ENCODE results near the gene ESYT2.

ESYT2 gene

GRCh38 chr7:158685693-158686092, 143.6 kb downstream of the ESYT2 start:
- Histone ChIP-seq H3K27ac (no peak overlapping the region), H3K9me3 (no peaks in the 10 kb centered on the region), H3K4me3 (ENCODE audit: low read depth in 1 of 2, low read length in 1 of 2) (no peak overlapping the region), H3K27me3 (no peaks in the 10 kb centered on the region), H3K4me1 (ENCODE audit: control insufficient read depth in 1 of 2, insufficient read depth in 1 of 2, low read depth in 1 of 2, low read length in 1 of 2) (no peaks in the 10 kb centered on the region), H3K36me3 (peaks cover 82% of the 10 kb centered on the region)
- TF ChIP-seq CTCF (IDR thresholded peaks at IDR 0.05) = no peak

- no peaks in the 10 kb centered on the region for H3K9me3 ChIP-seq
- no peak for TF ChIP-seq CTCF (IDR thresholded peaks at IDR 0.05)
- no peaks in the 10 kb centered on the region for H3K4me1 ChIP-seq (ENCODE audit: control insufficient read depth in 1 of 2, insufficient read depth in 1 of 2, low read depth in 1 of 2, low read length in 1 of 2)
- no peak overlapping the region for H3K27ac ChIP-seq
- H3K36me3 ChIP-seq = peaks cover 85% of the 10 kb centered on the region
- no peaks in the 10 kb centered on the region for H3K27me3 ChIP-seq
- no peak overlapping the region for H3K4me3 ChIP-seq (ENCODE audit: low read depth in 1 of 2, low read length in 1 of 2)
These were observed 145.0 kb downstream of the ESYT2 start for GRCh38 chr7:158684329-158684728.

- Histone ChIP-seq H3K36me3 (peaks cover 83% of the 10 kb centered on the region), H3K27ac (no peak overlapping the region), H3K4me1 (ENCODE audit: control insufficient read depth in 1 of 2, insufficient read depth in 1 of 2, low read depth in 1 of 2, low read length in 1 of 2) (no peaks in the 10 kb centered on the region), H3K4me3 (ENCODE audit: low read depth in 1 of 2, low read length in 1 of 2) (no peak overlapping the region), H3K27me3 (no peaks in the 10 kb centered on the region), H3K9me3 (no peaks in the 10 kb centered on the region)
- TF ChIP-seq CTCF (IDR thresholded peaks at IDR 0.05) = no peak
These were observed 145.8 kb downstream of the ESYT2 start for GRCh38 chr7:158683541-158683940.

GRCh38 chr7:158682456-158682855, 146.9 kb downstream of the ESYT2 start:
- H3K27me3 ChIP-seq = no peaks in the 10 kb centered on the region
- no peaks in the 10 kb centered on the region for H3K4me1 ChIP-seq (ENCODE audit: control insufficient read depth in 1 of 2, insufficient read depth in 1 of 2, low read depth in 1 of 2, low read length in 1 of 2)
- peaks cover 75% of the 10 kb centered on the region for H3K36me3 ChIP-seq
- TF ChIP-seq CTCF (IDR thresholded peaks at IDR 0.05) = no peak
- no peak overlapping the region for H3K27ac ChIP-seq
- H3K9me3 ChIP-seq = no peaks in the 10 kb centered on the region
- H3K4me3 ChIP-seq (ENCODE audit: low read depth in 1 of 2, low read length in 1 of 2) = no peak overlapping the region

Data from neutrophil (primary cell).